Measurements from ENCODE around the gene DDX31.

The DDX31 gene

DNA sequence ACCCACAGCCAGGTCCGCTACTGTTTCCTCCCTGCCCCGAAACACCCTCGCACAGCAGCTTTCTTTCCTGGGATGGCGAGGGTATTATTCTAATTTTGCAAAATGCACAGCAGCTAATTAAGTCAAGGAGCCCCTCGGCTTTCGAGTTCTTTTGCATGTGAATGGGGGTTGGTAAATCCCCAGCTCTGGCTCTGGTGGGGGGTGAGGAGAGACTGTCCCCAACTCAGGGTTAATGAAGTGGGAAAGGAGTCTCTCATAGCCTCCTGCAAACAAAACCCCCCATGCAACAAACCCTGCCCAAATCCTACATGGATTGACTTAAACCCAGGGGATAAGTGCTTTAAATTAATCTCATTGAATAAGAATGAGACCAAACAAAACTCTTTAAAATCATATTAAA is 78.5 kb downstream of the DDX31 start:
- in situ Hi-C loops (cut with MboI; ENCODE audit: low sequenced_read_pairs) = no loop called here
- Histone ChIP-seq H3K4me3 (no peak overlapping the region), H3K4me1 (peaks cover 25% of the 10 kb centered on the region), H3K36me3 (replicated peaks) (peaks cover 14% of the 10 kb centered on the region), H3K9me3 (no peaks in the 10 kb centered on the region), H3K27me3 (ENCODE audit: low read depth) (peaks cover 35% of the 10 kb centered on the region)
- DNase-seq (ENCODE audit: low spot score in 2 of 2) = peak; percentile 90 to 98

DNA sequence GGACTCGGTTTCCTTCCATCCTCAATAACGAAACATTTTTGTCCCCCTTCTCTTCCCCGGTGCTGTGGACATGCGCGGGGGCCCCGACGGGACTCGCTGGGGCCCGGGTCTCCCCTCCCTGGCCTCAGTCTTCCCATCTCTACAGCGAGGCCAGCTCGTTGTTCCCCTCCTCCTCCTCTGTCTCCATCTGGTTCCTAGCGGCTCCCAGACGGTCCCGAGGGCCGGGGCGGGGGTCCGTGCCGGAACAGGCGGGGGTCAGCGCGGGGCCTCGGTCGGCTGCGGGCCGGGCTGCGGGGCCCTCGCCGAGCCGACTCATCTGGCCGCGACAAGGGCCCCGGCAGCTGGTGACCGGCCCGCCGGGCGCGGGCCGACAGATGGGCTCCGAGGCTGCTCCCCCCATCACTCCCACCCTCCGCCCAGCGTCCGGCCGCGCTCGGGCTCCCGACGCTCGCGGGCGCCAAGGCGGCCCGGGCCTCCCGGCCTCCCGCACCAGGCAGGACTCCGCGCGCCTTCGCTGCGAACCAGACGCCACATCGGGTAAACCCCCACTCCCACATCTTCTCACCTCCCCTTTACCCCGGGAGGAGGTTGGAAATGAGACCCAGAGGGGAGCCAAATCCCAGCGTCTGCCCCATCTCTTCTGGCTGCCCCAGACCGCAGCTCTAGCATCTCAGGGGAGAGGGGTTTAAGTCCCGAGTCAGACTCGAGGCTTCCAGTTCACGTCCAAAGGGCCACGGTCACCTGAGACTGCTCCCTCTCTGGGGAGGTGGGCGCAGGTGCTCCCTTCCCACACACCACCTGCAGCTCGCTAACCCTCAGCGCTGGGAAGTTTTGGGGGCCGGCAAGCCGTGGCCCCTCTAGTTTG is 79.2 kb downstream of the DDX31 start:
- Histone ChIP-seq H3K27me3 (ENCODE audit: low read depth) (peaks cover 42% of the 10 kb centered on the region), H3K9me3 (no peaks in the 10 kb centered on the region), H3K4me1 (peaks cover 25% of the 10 kb centered on the region), H3K4me3 (no peak overlapping the region), H3K36me3 (replicated peaks) (peaks cover 7% of the 10 kb centered on the region)
- in situ Hi-C loops (cut with MboI; ENCODE audit: low sequenced_read_pairs) = no loop called here
- DNase-seq (ENCODE audit: low spot score in 2 of 2) = peak in 1 of 2 experiments; percentile 42

DNA sequence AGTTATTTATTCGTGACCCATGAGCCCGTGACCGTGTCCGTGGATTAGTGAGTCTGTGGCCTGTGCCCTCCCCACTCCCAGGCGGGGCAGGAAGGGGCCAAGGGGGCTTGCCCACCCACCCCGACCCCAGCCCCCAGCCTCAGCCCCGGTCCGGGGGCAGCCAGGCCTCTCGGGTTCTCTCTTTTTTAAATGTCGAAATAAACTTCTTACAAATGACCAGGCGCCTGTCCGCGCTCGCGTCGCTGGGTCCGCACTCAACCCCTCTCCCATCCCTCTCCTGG is 79.8 kb downstream of the DDX31 start:
- H3K9me3 ChIP-seq = no peaks in the 10 kb centered on the region
- in situ Hi-C loops (cut with MboI; ENCODE audit: low sequenced_read_pairs) = no loop called here
- peaks cover 25% of the 10 kb centered on the region for H3K4me1 ChIP-seq
- no peak for DNase-seq (ENCODE audit: low spot score in 2 of 2)
- no peak overlapping the region for H3K4me3 ChIP-seq
- peaks cover 6% of the 10 kb centered on the region for H3K36me3 ChIP-seq (replicated peaks)
- H3K27me3 ChIP-seq (ENCODE audit: low read depth) = peaks cover 48% of the 10 kb centered on the region

DNA sequence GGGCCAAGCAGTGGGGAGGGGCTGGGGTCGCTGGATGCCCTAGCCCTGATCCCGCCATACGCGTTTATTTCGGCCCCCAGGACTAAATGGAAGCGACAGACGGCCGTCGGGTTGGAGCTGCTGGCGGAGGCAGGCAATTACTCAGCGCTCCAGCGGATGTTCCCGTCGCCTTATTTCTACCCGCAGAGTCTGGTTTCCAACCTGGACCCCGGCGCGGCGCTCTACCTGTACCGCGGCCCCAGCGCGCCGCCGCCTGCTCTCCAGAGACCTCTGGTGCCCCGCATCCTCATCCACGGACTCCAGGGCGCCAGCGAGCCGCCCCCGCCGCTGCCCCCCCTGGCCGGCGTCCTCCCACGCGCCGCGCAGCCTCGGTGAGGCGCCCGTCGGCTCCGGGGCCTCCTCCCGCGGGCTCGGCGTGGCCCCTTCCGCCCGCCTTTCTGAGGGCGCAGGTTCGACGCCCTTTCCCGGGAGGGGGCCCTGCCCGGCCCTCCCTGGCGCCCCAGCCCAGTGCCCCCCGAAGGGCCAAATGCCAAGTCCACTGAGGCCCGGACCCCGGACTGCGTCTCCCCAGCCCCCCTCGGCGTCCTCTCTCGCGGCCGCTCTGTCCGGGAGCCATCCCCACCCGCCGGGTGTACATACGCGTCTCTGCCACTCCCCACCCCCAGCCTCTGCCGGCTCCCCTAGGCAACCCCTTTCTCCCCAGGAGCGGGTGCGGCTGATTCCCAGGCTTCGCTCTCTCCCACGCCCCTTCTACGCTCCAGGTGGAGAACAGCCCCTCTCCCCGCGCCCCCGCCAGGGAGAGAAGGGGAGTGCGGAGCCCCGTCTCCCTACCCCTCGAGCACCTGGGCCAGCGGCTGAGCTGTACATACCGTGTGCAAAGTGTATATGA is 80.4 kb downstream of the DDX31 start:
- H3K27me3 ChIP-seq (ENCODE audit: low read depth) = peaks cover 53% of the 10 kb centered on the region
- H3K36me3 ChIP-seq (replicated peaks) = peaks cover 2% of the 10 kb centered on the region
- H3K9me3 ChIP-seq = no peaks in the 10 kb centered on the region
- in situ Hi-C loops (cut with MboI; ENCODE audit: low sequenced_read_pairs) = no loop called here
- H3K4me3 ChIP-seq = no peak overlapping the region
- no peak for DNase-seq (ENCODE audit: low spot score in 2 of 2)
- peaks cover 25% of the 10 kb centered on the region for H3K4me1 ChIP-seq

DNA sequence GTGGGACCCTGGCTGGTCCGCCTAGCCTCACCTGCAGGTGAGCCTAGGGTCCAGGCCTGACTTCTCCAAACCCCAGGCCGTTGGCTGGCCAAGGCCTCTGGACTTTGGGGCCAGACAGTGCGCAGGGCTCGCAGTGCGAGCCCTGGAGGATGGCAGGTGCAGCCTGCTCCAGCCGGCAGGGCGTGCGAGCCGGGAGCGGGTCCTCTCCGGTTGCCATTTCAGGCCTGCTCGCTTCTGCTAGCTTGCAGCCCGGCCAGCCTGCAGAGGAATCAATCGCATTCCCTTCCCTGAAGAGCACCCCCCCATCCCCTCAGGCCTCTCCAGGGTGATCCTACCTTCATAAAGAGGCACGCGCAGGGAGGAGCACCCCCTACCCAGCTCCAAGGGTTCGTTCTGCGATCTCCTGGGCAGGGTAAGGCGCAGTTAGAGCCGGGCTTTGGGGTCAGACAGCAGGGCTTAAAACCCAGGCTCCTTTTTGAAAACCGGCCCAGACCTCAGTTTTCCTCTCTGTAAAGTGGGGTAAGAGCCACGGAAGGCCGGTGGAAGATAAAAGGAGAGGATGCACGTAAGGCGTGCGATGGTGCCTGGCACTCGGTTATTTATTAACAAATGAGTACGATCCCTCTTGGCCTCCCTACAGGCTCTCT is 81.2 kb downstream of the DDX31 start:
- DNase-seq (ENCODE audit: low spot score in 2 of 2) = no peak
- H3K4me3 ChIP-seq = no peak overlapping the region
- in situ Hi-C loops (cut with MboI; ENCODE audit: low sequenced_read_pairs) = no loop called here
- no peaks in the 10 kb centered on the region for H3K9me3 ChIP-seq
- H3K4me1 ChIP-seq = peaks cover 25% of the 10 kb centered on the region
- H3K36me3 ChIP-seq (replicated peaks) = no peaks in the 10 kb centered on the region
- H3K27me3 ChIP-seq (ENCODE audit: low read depth) = peaks cover 59% of the 10 kb centered on the region

DNA sequence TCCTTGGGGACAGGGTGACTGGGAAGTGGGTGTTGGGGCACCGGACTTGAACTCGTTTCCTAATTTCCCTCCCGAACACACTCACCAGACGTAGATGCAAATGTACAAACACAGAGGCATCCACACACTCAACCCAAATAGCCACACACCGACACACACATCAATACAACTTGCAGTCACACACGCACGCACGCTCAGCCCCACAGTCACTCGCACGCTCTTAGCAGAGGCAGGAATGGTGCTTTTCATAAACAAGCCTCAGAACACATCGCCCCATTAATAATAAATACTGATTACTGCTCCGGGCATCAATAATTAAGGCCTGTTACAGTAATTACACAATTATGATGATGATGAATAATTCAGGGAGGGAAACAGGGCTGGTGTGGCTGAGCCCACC is 81.7 kb downstream of the DDX31 start:
- H3K9me3 ChIP-seq = no peaks in the 10 kb centered on the region
- H3K4me3 ChIP-seq = no peak overlapping the region
- peaks cover 21% of the 10 kb centered on the region for H3K4me1 ChIP-seq
- no peak for DNase-seq (ENCODE audit: low spot score in 2 of 2)
- no peaks in the 10 kb centered on the region for H3K36me3 ChIP-seq (replicated peaks)
- H3K27me3 ChIP-seq (ENCODE audit: low read depth) = peaks cover 64% of the 10 kb centered on the region
- in situ Hi-C loops (cut with MboI; ENCODE audit: low sequenced_read_pairs) = no loop called here

DNA sequence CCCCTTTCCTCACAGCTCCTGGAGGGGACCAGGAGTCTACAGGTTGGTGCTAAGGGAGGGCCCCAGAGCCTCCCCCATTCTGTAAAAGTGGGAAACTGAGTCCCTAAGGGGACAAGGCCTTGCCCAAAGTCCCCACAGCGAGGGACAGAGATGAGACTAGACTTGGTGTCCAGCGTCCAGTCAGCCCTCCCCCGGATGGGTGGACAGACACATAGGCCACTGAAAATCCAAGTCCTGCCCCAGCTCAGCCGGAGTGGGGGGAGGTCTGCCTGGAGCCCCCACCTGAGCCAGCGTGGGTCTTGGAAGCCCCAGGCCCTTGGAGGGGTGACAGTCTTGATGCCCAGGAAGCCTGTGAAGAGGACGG is 82.2 kb downstream of the DDX31 start:
- in situ Hi-C loops (cut with MboI; ENCODE audit: low sequenced_read_pairs) = no loop called here
- no peaks in the 10 kb centered on the region for H3K9me3 ChIP-seq
- DNase-seq (ENCODE audit: low spot score in 2 of 2) = no peak
- H3K27me3 ChIP-seq (ENCODE audit: low read depth) = peaks cover 69% of the 10 kb centered on the region
- H3K4me1 ChIP-seq = peaks cover 16% of the 10 kb centered on the region
- H3K36me3 ChIP-seq (replicated peaks) = no peaks in the 10 kb centered on the region
- H3K4me3 ChIP-seq = no peak overlapping the region

DNA sequence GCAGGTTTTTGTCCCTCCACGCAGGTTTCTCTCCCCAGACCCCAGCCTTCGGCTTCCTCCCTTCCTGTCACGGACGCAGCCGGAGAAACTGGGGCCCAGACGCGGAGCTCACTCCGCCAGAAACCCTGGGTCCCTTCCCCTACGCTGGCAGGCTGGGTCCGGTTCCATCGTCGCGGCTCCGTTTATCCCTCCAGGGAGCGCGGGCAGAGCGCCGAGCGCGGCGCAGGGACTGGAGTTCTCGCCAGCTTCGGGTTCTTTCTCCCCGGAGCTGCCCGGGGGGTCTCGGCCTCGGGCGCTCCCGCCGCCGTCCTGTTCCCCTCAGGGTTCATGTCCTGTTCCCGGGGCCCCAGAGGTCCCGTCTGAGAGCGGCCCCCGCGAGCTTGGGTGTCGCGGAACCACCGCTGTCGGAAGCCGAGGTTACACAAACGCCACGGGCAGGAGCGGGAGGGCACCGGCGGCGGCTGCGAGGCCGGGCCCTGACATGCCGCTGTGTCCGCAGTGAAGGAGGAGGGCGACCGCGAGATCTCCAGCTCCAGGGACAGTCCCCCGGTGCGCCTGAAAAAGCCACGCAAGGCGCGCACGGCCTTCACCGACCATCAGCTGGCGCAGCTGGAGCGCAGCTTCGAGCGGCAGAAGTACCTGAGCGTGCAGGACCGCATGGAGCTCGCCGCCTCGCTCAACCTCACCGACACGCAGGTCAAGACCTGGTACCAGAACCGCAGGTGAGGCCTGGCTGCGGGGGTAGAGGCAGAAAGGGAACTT is 82.8 kb downstream of the DDX31 start:
- Histone ChIP-seq H3K4me1 (peaks cover 10% of the 10 kb centered on the region), H3K9me3 (no peaks in the 10 kb centered on the region), H3K36me3 (replicated peaks) (no peaks in the 10 kb centered on the region), H3K4me3 (no peak overlapping the region), H3K27me3 (ENCODE audit: low read depth) (peaks cover 74% of the 10 kb centered on the region)
- no peak for DNase-seq (ENCODE audit: low spot score in 2 of 2)
- in situ Hi-C loops (cut with MboI; ENCODE audit: low sequenced_read_pairs) = no loop called here

DNA sequence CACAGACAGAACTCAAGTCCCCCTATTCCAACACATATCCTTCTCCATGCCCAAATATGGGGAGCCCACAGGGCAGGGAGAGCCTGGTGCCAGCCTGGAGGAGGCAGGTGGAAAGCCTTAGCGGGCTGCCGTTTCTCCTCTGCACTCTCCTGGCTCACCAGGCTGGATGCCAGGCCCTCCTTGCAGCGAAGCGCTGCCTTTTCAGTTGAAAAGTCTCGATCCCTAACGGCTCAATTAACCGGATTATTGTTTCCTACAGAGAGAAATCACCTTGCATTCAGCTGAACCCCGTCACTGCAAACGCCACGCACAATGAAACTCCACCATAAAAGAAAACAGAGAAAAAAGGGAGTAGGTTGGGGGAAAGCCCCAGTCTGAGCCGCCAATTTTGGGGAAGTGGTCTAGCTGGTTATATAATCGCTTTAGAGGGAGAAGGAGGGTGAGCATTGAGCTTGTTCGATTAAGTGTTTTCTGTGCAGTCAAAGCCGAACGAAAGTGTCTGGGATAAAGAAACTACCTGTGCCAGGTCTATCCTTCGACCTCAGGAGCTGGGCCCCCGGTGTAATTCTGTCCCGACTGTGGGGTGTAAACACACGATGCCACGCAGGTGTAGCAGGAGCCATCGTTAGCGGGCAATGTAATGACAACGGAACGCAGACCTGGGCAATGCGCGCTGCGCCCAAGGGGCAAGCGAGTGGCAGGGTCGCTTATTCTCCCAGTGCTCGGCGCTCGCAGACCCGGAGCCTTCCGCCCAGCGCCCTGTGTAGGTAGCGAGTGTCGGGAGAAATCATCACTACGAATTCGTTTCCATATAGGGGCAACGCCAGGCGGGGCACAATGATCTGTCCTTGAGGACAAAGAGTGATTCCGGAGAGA is 83.6 kb downstream of the DDX31 start:
- peaks cover 5% of the 10 kb centered on the region for H3K4me1 ChIP-seq
- no peak for DNase-seq (ENCODE audit: low spot score in 2 of 2)
- no peaks in the 10 kb centered on the region for H3K9me3 ChIP-seq
- in situ Hi-C loops (cut with MboI; ENCODE audit: low sequenced_read_pairs) = no loop called here
- no peak overlapping the region for H3K4me3 ChIP-seq
- no peaks in the 10 kb centered on the region for H3K36me3 ChIP-seq (replicated peaks)
- H3K27me3 ChIP-seq (ENCODE audit: low read depth) = peaks cover 82% of the 10 kb centered on the region

DNA sequence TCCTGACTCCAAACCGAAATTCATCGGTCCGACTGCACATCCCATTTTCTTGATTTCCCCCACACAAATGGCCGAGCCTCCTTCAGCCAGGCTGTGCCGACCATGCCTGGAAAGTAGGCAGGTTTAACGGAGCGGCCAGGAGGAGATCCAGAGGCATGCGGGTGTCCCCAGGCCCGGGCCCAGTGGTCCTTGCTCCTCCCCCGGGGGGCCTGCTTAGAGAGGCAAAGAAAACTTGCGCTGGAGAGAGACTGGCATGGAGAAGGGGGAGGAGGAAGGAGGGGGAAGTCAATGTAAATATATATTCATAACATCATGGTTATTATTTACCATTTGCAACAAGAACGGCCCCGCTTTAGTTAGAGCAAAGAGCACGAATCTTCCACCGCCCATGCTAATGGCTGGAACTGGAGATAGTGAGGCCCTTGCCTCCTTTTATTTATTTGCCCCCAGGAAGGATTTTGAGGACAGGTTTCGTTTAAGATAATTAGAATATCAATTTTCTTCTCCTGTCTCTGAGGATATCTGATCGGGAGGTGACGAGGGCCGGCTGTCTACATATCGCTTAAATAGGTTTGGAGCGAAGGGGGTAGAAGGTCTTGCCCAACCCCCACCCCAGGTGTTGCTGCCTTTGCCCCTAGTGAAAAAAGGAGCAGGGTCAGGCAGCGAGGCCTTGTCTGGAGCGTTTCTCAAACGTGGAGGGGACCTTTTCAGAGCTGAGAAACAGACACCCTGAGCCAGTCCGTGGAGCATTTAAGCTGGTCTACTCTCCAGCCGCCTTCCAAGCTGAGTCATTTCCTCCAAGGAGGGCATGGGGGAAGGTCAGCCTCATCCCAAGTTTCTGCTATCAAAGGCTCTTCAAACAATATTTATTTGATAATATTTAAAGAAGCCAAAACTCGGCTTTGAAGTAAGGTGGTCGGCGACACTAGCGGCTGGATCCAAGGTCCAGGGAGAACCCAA is 84.9 kb downstream of the DDX31 start:
- Histone ChIP-seq H3K4me3 (no peak overlapping the region), H3K9me3 (no peaks in the 10 kb centered on the region), H3K36me3 (replicated peaks) (no peaks in the 10 kb centered on the region), H3K27me3 (ENCODE audit: low read depth) (peaks cover 95% of the 10 kb centered on the region), H3K4me1 (no peaks in the 10 kb centered on the region)
- in situ Hi-C loops (cut with MboI; ENCODE audit: low sequenced_read_pairs) = no loop called here
- DNase-seq (ENCODE audit: low spot score in 2 of 2) = no peak

DNA sequence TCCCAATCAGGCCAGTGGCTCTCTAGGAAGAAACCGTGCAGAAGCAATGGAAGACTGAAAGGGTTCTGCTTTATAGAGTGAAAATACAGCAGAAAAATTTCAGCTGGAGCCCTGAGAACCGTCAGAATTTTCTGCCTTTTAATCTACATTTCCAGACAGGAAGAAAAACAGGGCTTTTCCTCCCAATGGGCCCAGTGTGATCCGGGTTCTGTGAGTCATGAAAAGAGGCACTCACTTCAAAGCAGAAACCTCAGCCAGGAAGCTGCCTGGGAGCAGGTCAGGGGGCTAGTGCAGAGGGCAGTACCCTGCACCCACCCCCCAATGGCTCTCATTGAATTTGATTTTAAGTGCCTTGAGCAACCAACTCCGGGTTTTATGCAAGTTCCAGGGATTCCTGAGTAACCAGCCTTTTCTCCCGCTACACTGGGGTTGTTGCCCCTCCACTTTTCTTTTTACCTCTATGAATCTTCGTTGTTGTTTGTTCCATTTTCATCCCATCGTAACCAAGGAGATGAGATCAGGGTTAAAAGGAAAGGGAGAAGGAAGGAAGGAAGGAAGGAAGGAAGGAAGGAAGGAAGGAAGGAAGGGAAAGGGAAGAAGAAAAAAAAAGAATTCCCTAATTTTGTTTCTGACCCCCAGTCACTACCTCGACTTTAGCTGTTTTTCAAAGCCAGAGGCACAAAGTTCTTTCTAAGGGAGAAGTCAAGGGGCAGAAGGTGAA is 86.0 kb downstream of the DDX31 start:
- Histone ChIP-seq H3K4me3 (no peak overlapping the region), H3K4me1 (no peaks in the 10 kb centered on the region), H3K36me3 (replicated peaks) (no peaks in the 10 kb centered on the region), H3K27me3 (ENCODE audit: low read depth) (peaks cover 96% of the 10 kb centered on the region), H3K9me3 (no peaks in the 10 kb centered on the region)
- in situ Hi-C loops (cut with MboI; ENCODE audit: low sequenced_read_pairs) = no loop called here
- no peak for DNase-seq (ENCODE audit: low spot score in 2 of 2)

All from HAP-1 (cell line).